Skin of body (tissue), 2 donors: Measurements from ENCODE around the gene ARID3B. TPM values are rescaled to one million over a fixed set of nuclear protein-coding genes. Genes with fewer than 3 reads are reported as not detected.
"Not testable (repeated sequence)": the region's sequence is repeated elsewhere in the genome, so short reads cannot be mapped to it uniquely, and the experiment has no call there.

Source experiments
- DNase-seq: peaks from one replicate; lab custom pipeline; 2025; lab: John Stamatoyannopoulos, UW
- total RNA-seq: library from RNA; depleted of rRNA; stranded (reverse); fragments of >200 nt; gene quantifications from one replicate; pipeline ENCODE4 v1.2.3, GENCODE V29; 2014

Gene ARID3B
- total RNA-seq, result 4.8 TPM

- peak; percentile 97 for DNase-seq
These were observed at the start of gene ARID3B for GRCh38 chr15:74540761-74541493. Gene ARID3B, plus strand, starts transcription at chr15:74541220. Its CDS starts 2,717 bp downstream, at chr15:74543937.

- no peak for DNase-seq
These were observed 44.4 kb upstream of the ARID3B start for GRCh38 chr15:74496648-74497047.

- DNase-seq, result no peak
These were observed 43.4 kb upstream of the ARID3B start for GRCh38 chr15:74497584-74497983.

- DNase-seq, result no peak
These were observed 41.7 kb upstream of the ARID3B start for GRCh38 chr15:74499366-74499765.

- DNase-seq, result no peak
These were observed 40.6 kb upstream of the ARID3B start for GRCh38 chr15:74500401-74500800.

- no peak for DNase-seq
These were observed 38.7 kb upstream of the ARID3B start for GRCh38 chr15:74502301-74502700.

- DNase-seq, result no peak
These were observed 36.6 kb upstream of the ARID3B start for GRCh38 chr15:74504418-74504817.

GRCh38 chr15:74504836-74505235 is 36.2 kb upstream of the ARID3B start:
- no peak for DNase-seq

GRCh38 chr15:74505837-74506514 is 35.0 kb upstream of the ARID3B start:
- DNase-seq, result no peak

GRCh38 chr15:74506515-74506840 is 34.5 kb upstream of the ARID3B start:
- DNase-seq, result no peak

- no peak for DNase-seq
These were observed 29.4 kb upstream of the ARID3B start for GRCh38 chr15:74511583-74511982.

- DNase-seq, result not testable (repeated sequence)
These were observed 27.0 kb upstream of the ARID3B start for GRCh38 chr15:74514059-74514458.

GRCh38 chr15:74517096-74517495 is 23.9 kb upstream of the ARID3B start:
- DNase-seq, result no peak

GRCh38 chr15:74519311-74519710 is 21.7 kb upstream of the ARID3B start:
- DNase-seq, result no peak

- DNase-seq, result no peak
These were observed 20.6 kb upstream of the ARID3B start for GRCh38 chr15:74520407-74520806.

- no peak for DNase-seq
These were observed 17.0 kb upstream of the ARID3B start for GRCh38 chr15:74523982-74524381.

GRCh38 chr15:74525309-74525708 is 15.7 kb upstream of the ARID3B start:
- DNase-seq, result no peak

- DNase-seq, result no peak
These were observed 15.1 kb upstream of the ARID3B start for GRCh38 chr15:74525945-74526344.

GRCh38 chr15:74528876-74529275 is 12.1 kb upstream of the ARID3B start:
- DNase-seq, result no peak

GRCh38 chr15:74529921-74530320 is 11.1 kb upstream of the ARID3B start:
- DNase-seq, result no peak

GRCh38 chr15:74530771-74531143 is 10.3 kb upstream of the ARID3B start:
- no peak for DNase-seq

- DNase-seq, result no peak
These were observed 9.7 kb upstream of the ARID3B start for GRCh38 chr15:74531144-74531811.
